ENCODE data around the gene DUSP22.

GRCh38 chr6:290111-290922 is 2.0 kb upstream of the DUSP22 start:
- TF ChIP-seq CTCF (IDR thresholded peaks at IDR 0.05; ENCODE audit: insufficient read depth, low read depth, low read length) (no peak), EZH2 (IDR thresholded peaks at IDR 0.05; ENCODE audit: insufficient read depth, low read length) (no peak)
